ENCODE data around the gene CCR8.

- TF ChIP-seq CTCF (IDR thresholded peaks at IDR 0.05) (no peak), POLR2A (IDR thresholded peaks at IDR 0.05) (no peak)
These were observed 6.6 kb upstream of the CCR8 start for GRCh38 chr3:39322936-39323335.
